Activated T-cell treated with anti-CD3 and anti-CD28 coated beads for 4 hours (primary cell): ENCODE results near the gene MARCHF5.

Source experiments
- DNase-seq: peaks from one replicate; pipeline ENCODE4 v3.0.0-alpha.2; 2020

Gene MARCHF5

DNA sequence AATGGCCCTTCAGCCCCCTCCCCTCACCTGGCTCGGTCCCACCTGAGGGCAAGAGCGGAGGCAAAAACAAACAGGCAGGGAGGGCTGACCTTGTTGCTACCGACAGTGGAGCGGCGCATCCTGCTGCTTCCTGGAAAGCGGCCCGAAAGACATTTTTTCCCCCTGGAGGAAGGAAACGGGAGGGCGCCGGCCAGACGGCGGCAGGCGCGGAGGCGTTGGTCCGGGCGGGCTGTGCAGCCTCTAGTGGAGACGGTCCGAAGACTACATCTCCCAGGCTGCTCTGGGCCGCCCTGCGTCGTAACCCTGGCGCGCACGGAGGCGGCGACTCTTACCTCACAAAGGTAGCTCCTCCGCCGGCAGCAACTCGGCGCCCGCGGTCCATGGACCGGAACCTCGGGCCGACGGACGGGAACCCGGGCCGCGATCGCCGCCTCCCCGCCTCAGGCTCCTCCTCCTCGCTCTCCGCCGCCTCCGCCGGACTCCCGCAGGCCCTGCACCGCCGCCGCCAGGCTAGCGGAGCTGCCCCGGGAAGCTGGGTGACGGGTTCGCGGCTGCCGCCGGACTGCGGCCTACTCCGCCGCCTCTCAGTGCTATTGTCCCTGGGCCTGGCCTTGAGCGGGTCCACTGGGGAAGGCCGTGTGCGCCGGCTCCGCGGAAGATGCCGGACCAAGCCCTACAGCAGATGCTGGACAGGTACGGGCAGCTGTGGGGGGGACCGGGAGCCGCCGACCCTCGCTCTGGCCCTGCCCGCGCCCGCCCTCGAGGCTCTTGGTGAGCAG, at the start of gene MARCHF5, which contains the start of gene CPEB3:
Gene MARCHF5, plus strand, starts transcription at position 331 of the 779 bp plus-strand sequence. Its CDS starts 328 bp downstream, at position 659.
Gene CPEB3, minus strand, starts transcription at position 242 of the 779 bp plus-strand sequence. CDS start 50,728 bp downstream, outside the sequence.
- DNase-seq, result peak; percentile 79

DNA sequence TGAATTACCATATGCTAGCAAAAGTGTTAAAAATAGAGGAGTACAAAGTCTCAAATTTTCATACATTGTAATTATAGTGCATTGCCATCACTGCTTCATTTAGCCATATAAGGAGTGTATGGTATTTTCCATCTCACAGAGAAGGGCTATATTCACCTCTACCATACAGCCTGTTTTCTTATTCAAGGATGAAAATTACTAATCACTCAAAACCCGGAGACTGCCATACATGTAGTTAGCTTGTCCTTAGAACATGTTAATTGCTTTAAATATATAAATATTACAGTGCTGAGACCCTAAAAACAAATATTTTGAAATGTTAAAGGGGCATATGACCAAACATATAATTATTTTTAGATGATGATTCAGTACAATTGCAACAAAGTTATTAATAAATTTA, 49.5 kb upstream of the MARCHF5 start:
- DNase-seq, result no peak

- no peak for DNase-seq
Measured at GRCh38 chr10:92242380-92242779, 48.6 kb upstream of the MARCHF5 start.

GRCh38 chr10:92242910-92243671, 47.9 kb upstream of the MARCHF5 start:
- no peak for DNase-seq

GRCh38 chr10:92244796-92245195, 46.2 kb upstream of the MARCHF5 start:
- DNase-seq, result no peak

- no peak for DNase-seq
Measured at GRCh38 chr10:92248566-92248965, 42.4 kb upstream of the MARCHF5 start.

- DNase-seq, result no peak
Measured at GRCh38 chr10:92263396-92263795, 27.6 kb upstream of the MARCHF5 start.

GRCh38 chr10:92264249-92264648, 26.7 kb upstream of the MARCHF5 start:
- DNase-seq, result no peak

DNA sequence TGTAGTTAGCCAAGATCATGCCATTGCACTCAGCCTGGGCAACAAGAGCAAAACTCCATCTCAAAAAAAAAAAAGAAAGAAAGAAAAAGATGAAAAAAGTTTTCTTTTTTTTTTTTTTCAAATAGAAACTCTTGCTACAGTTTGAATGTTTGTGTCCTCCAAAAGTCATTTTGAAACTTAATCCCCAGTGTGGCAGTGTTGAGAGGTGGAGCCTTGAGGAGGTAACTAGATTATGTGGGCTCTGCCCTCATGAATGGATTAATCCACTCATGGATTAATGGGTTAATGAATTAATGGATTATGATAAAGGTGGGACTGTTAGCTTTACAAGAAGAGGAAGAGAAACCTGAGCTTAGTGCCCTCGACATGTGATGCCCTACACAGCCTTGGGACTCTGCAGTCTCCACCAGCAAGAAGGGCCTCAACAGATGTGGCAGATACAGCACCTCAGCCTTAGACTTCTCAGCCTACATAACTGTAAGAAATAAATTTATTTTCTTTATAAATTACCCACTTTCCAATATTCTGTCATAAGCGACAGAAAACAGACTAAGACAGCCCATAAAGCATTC, 25.2 kb upstream of the MARCHF5 start:
- DNase-seq, result no peak

DNA sequence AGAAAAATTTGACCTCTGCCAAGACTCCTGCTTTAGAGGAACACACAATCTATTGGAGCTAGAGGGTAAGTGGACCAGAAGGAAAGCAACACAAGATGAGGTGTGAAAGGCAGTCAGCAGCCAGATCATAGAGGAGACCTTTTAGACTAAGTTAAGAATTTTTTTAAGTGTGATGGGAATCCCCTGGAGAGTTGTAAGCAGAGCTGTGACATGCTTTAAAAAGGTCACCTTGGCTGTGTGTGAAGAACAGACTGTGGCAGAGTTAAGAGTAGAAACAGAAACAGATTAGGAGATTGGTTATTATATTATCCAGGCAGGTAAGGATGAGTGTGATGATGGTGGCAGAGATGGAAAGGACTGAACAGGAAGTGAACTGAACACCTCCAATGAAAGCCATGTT, 23.6 kb upstream of the MARCHF5 start:
- no peak for DNase-seq

- DNase-seq, result no peak
Measured at GRCh38 chr10:92268748-92269147, 22.2 kb upstream of the MARCHF5 start.

- DNase-seq, result no peak
Measured at GRCh38 chr10:92274071-92274470, 16.9 kb upstream of the MARCHF5 start.

DNA sequence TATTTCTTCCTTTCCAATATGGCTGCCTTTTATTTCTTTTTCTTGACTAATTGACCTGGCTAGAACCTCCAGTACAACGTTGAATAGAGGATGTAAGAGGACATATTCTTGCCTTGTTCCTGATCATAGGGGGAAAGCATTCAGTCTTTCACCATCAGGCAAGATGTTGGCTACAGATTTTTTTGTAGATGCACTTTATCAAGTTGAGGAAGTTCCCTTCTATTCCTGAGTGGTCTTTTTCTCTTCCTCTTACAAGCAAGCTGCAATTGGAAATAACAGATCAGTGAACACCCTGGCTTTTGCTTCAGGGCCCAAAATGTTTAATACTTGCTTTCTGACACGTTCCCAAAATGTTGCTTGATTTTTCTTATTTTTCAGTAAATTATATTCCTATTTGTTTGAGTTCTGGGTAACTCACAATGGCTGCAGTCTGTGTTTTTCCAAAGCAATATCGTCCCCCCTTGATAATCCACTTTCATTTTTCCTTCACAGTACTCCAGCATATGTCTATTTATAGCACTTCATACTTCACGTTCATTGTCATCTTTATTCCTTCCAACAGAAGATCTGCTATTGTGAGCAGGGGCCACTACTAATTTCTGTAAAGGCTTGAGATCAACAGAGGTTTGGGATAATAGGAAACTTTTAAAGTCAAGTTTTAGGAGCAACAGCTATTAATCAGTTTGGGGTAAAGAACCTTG, 11.8 kb upstream of the MARCHF5 start:
- DNase-seq, result no peak

DNA sequence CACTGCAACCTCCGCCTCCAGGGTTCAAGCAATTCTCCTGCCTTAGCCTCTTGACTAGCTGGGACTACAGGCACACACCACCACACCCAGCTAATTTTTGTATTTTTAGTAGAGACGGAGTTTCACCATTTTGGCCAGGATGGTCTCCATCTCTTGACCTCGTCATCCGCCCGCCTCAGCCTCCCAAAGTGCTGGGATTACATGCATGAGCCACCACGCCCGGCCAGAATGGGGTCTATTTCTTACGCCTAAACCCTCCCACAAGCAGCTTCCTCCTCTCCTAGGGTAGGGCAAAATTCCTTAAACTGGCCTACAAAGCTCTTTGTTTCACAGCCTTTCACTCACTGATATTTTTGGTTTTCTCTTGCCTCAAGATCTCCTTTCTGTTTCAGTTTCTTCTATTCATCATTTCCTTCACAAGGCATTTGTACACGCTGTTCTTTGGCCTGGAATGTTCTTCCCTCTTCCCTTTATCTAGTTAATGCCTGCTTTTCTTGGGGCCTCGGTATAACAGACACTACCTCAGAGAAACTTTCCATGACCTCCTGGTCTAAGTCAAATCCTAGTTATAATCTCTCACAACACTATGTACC, 6.8 kb upstream of the MARCHF5 start:
- no peak for DNase-seq

- peak; percentile 11 for DNase-seq
Measured at GRCh38 chr10:92290076-92290836, 711 bp upstream of the MARCHF5 start.

DNA sequence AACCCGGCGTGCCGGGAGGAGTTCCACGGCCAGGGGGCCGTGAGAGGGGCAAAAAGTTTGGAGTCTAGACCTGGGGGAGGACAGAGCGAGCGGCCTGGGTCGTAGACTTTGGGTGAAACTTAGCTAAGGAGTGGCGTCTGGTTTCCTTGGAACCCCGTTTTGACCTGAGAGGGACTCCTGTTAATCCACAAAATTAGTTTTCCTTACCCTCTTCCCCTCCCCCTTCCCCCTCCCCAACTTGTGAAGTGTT, 574 bp downstream of the MARCHF5 start:
- no peak for DNase-seq

- DNase-seq, result peak; percentile 7
Measured at GRCh38 chr10:92291921-92292845, 1.2 kb downstream of the MARCHF5 start.

DNA sequence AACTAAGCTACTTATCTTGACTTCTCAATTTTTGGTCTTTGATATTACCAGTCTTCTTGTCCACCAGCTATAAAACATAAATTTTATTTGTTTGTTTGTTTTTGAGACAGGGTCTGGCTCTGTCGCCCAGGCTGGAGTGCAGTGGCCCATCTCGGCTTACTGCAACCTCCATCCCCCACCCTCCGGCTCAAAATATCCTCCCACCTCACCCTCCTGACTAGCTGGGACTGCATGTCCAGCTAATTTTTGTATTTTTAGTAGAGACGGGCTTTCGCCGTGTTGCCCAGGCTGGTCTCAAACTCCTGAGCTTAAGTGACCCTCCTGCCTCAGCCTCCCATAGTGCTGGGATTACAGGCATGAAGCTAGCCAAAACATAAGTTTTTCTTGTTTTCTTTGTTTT, 7.5 kb downstream of the MARCHF5 start:
- no peak for DNase-seq

GRCh38 chr10:92303096-92303495, 12.1 kb downstream of the MARCHF5 start:
- DNase-seq, result no peak

DNA sequence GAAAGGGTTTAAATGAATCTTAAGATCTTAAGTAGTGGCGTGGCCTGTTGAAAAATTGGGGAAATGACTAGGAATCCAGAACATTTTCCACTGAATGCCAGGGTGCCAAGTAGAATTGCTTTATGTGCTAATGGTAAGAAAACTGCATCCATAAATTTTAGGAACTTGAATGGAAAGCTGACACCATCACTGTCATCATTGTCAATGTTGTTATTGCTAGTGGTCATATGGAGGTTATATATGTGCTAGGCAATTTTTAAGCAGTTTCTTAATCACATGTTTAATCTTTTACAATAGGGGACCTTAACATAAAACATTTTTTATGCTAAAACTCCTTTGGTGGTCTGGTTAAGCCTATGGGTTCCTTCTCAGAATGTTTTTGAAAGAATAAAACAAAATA, 13.1 kb downstream of the MARCHF5 start:
- DNase-seq, result no peak
